AG04450 (cell line): ENCODE results near the gene NPC1L1. TPM values are rescaled to one million over a fixed set of nuclear protein-coding genes. Genes with fewer than 3 reads are reported as not detected.

ENCODE experiments used
- CTCF ChIA-PET: fragments of 300-600, 350-600 bp; formaldehyde crosslinking; extraction: SDS; loops from one replicate; lab custom pipeline; 2022; ENCODE audit warnings: antibody characterized with exemption, inconsistent platforms; lab: Charles Lee
- POLR2A ChIA-PET: fragments of 350-600 bp; formaldehyde crosslinking; extraction: SDS; loops from one replicate; lab custom pipeline; 2021; ENCODE audit warnings: antibody characterized with exemption, inconsistent platforms; lab: Yijun Ruan, JAX
- DNase-seq: peaks from one replicate; pipeline ENCODE4 v3.0.0-alpha.2; 2011; ENCODE audit warnings: low read depth, low spot score
- H3K27ac ChIP-seq: one replicate; pipeline ENCODE4 v1.5.1; 2012; ENCODE audit warnings: low read depth, low read length, control low read depth
- H3K27me3 ChIP-seq: one replicate; pipeline ENCODE4 v1.6.0; 2012; ENCODE audit warnings: low read length; ENCODE audit not compliant: control insufficient read depth, insufficient read depth
- H3K4me3 ChIP-seq: 2 replicates; pipeline ENCODE4 v1.5.1; 2011; ENCODE audit warnings: mild to moderate bottlenecking, low read depth, low read length, control low read depth
- H3K9me3 ChIP-seq: 2 replicates; pipeline ENCODE4 v1.5.1; 2012; ENCODE audit warnings: low read length; ENCODE audit not compliant: control insufficient read depth, insufficient read depth
- CTCF ChIP-seq: IDR thresholded peaks from 2 replicates; pipeline ENCODE4 v1.5.1; 2011; ENCODE audit warnings: low read depth, low read length, control low read depth, inconsistent platforms
- polyA plus RNA-seq: library from polyadenylated mRNA; depleted of rRNA; stranded (reverse); fragments of >200 nt; gene quantifications from 2 replicates; pipeline ENCODE4 v1.2.3, GENCODE V29; 2011

NPC1L1 gene
- polyA plus RNA-seq, 1 experiment, result 0.36 TPM

GRCh38 chr7:44581879-44582603 is 40.9 kb upstream of the NPC1L1 start, which contains the start of gene TMED4:
Gene TMED4, minus strand, starts transcription at chr7:44582231. Its CDS starts 25 bp downstream, at chr7:44582206.
- Histone ChIP-seq H3K9me3 (no peaks in the 10 kb centered on the region; the same call in 1 of the 2 replicates), H3K4me3 (peak within 1 kb of the TSS; percentile 94), H3K27me3 (peaks cover 5% of the 10 kb centered on the region), H3K27ac (peak within 1 kb of the TSS; percentile 95)
- peak; percentile 98 for DNase-seq
- ChIA-PET CTCF (interaction anchor here (1.2 to 1.7 kb wide), 2 partner anchors 137 to 554 kb away, joined by 5 to 6 read pairs; no protein-coding TSS in a partner anchor), POLR2A (interaction anchor here (0.5 to 2.0 kb wide), 8 partner anchors 9 to 417 kb away, joined by 3 to 11 read pairs (median 3); partner anchors contain the start of gene DDX56)
- TF ChIP-seq CTCF, result no peak

- DNase-seq, result no peak
- no peaks in the 10 kb centered on the region; the same call in 1 of the 2 replicates for H3K9me3 ChIP-seq
- CTCF ChIA-PET, result interaction anchor here (0.5 to 1.0 kb wide), 2 partner anchors 16 to 1294 kb away, joined by 4 to 6 read pairs; no protein-coding TSS in a partner anchor
- H3K27me3 ChIP-seq, result peaks cover 5% of the 10 kb centered on the region
- peak overlapping the region; percentile 94 for H3K4me3 ChIP-seq
- no peak overlapping the region for H3K27ac ChIP-seq
- POLR2A ChIA-PET, result interaction anchor here (1.2 to 2.0 kb wide), 3 partner anchors 8 to 91 kb away, joined by 3 to 11 read pairs (median 5); partner anchors contain the start of gene DDX56
- TF ChIP-seq CTCF, result no peak
These were observed 40.1 kb upstream of the NPC1L1 start for GRCh38 chr7:44580945-44581878.

GRCh38 chr7:44576228-44576627 is 35.1 kb upstream of the NPC1L1 start:
- TF ChIP-seq CTCF, result no peak
- H3K27ac ChIP-seq, result no peak overlapping the region
- DNase-seq, result no peak
- ChIA-PET CTCF (no interaction called here), POLR2A (no interaction called here)
- no peak overlapping the region for H3K4me3 ChIP-seq
- no peaks in the 10 kb centered on the region for H3K27me3 ChIP-seq
- H3K9me3 ChIP-seq, result peaks cover 4% of the 10 kb centered on the region; the same call in 1 of the 2 replicates

GRCh38 chr7:44575054-44575453 is 33.9 kb upstream of the NPC1L1 start:
- Histone ChIP-seq H3K27ac (peak overlapping the region; percentile 11), H3K4me3 (peak overlapping the region; percentile 98), H3K9me3 (peaks cover 4% of the 10 kb centered on the region; the same call in 1 of the 2 replicates), H3K27me3 (no peaks in the 10 kb centered on the region)
- DNase-seq, result no peak
- CTCF ChIA-PET, result no interaction called here
- TF ChIP-seq CTCF, result no peak
- POLR2A ChIA-PET, result no interaction called here
